ENCODE results near the gene TIGD6.

The TIGD6 gene

DNA sequence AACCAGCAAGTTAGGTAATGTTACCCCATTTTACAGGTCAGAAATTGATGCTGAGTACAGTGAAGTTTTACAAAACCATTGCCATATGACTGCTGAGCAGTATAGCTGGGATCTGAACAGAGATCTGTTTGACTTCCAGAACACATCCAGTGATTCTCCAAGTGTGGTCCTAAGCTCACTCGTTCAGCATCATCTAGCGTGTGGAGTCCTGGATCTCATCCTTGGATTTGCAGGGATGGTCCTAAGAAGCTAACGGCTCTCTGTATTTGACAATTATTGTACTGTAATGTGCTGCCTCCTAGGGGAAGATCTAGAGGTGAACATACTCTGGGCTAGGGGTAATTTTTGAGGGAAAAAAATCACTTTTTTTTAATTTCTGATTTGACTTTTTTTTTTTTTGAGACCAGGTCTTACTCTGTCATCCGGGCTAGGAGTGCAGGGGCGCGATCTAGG is 38.5 kb downstream of the TIGD6 start:
- TF ChIP-seq, protein P1, sequence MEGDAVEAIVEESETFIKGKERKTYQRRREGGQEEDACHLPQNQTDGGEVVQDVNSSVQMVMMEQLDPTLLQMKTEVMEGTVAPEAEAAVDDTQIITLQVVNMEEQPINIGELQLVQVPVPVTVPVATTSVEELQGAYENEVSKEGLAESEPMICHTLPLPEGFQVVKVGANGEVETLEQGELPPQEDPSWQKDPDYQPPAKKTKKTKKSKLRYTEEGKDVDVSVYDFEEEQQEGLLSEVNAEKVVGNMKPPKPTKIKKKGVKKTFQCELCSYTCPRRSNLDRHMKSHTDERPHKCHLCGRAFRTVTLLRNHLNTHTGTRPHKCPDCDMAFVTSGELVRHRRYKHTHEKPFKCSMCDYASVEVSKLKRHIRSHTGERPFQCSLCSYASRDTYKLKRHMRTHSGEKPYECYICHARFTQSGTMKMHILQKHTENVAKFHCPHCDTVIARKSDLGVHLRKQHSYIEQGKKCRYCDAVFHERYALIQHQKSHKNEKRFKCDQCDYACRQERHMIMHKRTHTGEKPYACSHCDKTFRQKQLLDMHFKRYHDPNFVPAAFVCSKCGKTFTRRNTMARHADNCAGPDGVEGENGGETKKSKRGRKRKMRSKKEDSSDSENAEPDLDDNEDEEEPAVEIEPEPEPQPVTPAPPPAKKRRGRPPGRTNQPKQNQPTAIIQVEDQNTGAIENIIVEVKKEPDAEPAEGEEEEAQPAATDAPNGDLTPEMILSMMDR (conservative IDR thresholded peaks at IDR 0.05; ENCODE audit: low read depth, low read length), result peak; percentile 72
- no peak overlapping the region for H3K4me3 ChIP-seq (ENCODE audit: low read length)
- no peak for DNase-seq (ENCODE audit: low read depth)

DNA sequence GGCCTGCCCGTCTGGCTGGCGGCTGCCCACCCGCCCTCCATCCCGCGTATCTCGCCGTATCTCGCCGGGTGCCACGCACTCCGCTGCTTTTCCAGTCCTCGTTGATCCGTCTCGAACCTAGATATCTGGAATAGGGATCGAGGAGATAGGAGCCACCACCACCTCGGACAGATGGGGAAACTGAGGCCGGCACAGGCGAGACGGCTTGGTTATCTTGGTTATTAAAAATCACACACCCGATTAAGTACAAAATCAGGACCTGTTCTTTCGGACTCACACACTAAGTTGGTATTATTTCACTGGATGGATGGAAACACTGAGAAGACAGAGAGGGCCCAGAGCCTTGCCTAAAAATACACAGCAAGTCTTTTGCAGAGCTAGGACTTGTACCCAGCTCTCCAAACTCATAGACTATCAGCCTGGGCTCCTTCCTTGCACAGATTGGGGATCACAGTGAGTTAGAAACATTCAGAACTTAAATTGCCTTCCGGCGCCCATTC is 39.2 kb downstream of the TIGD6 start:
- DNase-seq (ENCODE audit: low read depth), result no peak
- peak overlapping the region; percentile 69 for H3K4me3 ChIP-seq (ENCODE audit: low read length)
- TF ChIP-seq, protein P1 (conservative IDR thresholded peaks at IDR 0.05; ENCODE audit: low read depth, low read length), result no peak

DNA sequence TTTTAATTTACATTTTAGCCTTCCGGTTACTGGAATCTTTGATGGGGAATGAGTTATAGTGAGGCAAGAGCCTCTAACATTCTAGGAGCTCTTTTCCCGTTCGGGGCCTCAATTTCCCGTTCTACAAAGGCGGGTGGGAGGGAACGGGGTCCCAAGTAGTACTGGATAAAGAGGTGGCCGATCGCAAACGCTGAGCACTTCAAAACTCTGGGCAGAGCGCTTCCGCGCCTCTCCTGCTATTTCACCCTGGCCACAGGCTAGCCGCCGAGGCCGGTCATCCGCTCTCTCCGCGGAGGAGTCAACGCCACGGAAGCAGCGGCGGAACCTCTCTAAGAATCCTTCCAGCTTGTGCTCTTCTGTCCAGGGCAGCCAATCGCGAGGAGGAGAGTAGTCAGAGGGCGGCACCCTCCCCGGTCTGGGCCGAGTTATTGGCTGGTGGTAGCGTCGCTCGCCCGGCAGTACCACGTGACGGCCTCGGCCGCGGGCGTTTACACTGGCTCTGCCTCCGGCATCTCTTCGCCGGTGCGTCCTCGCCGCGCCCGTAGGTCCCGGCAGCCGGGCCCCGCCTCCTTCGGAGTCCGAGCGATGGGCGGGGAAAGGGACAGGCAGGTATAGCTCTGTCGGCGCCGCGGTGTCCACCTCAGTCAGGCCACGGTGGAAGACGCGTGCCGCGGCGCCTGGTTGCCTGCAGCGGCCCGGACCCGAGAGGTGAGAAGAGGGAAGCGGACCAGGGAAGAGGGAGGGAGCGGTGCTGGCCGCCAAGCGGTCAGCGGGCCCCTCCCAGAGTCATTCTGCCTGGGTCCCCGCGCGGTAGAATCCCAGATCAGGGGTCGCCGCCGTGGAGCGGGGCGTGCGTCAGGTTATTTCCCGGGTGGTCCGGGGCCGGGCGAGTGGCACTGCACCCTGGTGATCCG is 39.9 kb downstream of the TIGD6 start, which contains the start of gene SLC26A2:
TSS of gene SLC26A2 (plus strand) at position 487 of the 914 bp plus-strand sequence. CDS start 16,895 bp downstream, outside the sequence.
- TF ChIP-seq, protein P1 (conservative IDR thresholded peaks at IDR 0.05; ENCODE audit: low read depth, low read length), result no peak
- peak within 1 kb of the TSS; percentile 69 for H3K4me3 ChIP-seq (ENCODE audit: low read length)
- DNase-seq (ENCODE audit: low read depth), result peak; percentile 92

DNA sequence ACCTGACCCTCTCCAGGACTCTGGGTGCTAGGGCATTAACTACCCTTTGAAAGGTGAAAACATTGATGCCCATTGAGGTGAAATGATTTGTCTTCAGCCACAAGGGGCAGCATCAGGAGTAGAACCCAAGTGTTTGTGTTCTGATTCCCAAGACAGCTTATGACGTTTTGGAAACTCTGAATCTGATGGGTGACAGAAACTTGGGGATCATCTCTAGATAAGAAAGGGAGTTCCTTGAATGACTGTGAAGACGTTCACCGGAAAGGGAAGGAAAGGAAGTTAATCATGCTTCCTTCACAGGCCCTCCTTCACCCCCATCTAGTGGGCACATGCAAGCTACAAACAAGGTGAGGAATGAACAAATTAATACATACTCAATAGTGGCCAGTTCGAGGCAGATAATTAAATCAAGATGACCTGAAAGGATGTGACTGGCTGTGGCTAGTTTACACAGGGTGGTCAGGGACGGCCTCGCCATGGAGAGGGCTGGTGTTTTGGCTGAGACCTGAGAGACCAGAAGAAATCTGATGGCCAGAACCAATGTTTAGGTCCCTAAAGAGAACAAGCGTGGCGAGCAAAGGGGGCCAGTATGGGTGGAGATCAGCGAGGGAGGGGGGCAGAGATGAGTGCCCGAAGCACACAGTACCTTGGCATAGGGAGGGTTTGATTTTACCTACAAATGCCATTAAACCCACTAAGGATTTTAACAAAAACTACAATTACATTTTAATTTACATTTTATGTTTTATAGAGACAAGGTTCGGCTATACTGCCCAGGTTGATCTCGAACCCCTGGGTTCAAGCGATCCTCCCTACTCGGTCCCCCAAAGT is 40.8 kb downstream of the TIGD6 start:
- peak overlapping the region; percentile 69 for H3K4me3 ChIP-seq (ENCODE audit: low read length)
- TF ChIP-seq, protein P1 (conservative IDR thresholded peaks at IDR 0.05; ENCODE audit: low read depth, low read length), result peak; percentile 64
- no peak for DNase-seq (ENCODE audit: low read depth)

DNA sequence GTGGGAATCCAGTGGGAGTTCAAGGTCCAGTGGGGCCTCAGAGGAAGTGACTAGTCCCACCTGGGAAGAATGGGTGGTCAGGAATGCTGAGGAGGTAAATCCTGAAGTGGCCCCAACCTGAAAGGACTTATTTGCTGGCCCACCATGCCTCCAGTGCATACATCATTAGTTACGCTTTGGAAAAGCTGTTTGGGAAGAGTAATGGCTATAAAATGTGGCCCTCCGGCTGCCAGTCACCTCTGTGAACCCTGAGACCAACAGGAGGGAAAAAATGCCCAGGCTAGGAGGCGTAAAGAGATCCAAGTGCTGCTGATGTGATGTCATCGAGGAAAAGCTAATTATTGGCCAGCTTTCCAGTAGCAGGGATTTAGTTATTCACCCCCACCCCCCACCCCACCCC is 42.6 kb downstream of the TIGD6 start:
- no peak overlapping the region for H3K4me3 ChIP-seq (ENCODE audit: low read length)
- no peak for DNase-seq (ENCODE audit: low read depth)
- TF ChIP-seq, protein P1 (conservative IDR thresholded peaks at IDR 0.05; ENCODE audit: low read depth, low read length), result no peak

DNA sequence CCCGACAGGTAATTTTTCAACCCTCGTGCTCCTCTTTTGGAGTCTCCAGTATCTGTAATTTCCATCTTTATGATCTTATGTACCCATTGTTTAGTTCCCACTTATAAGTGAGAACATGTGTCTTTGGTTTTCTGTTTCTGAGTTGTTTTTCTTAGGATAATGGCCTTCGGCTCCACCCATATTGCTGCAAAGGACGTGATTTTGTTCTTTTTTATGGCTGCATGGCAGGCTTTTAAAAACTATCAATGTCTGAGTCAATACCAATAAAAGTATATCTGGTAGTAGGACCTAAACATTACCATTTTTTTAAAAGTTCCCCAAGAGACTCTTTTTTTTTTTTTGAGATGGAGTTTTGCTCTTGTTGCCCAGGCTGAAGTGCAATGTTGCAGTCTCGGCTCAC is 43.8 kb downstream of the TIGD6 start:
- H3K4me3 ChIP-seq (ENCODE audit: low read length), result no peak overlapping the region

More for the DNA sequence above, 43.8 kb downstream of the TIGD6 start:
- TF ChIP-seq, protein P1 (conservative IDR thresholded peaks at IDR 0.05; ENCODE audit: low read depth, low read length), result no peak
- no peak for DNase-seq (ENCODE audit: low read depth)

All from retinal pigment epithelial cell (primary cell).